Peyer's patch (tissue), 4 donors: ENCODE measurements around the gene PHACTR3.

Experiments used
- POLR2A ChIP-seq, 2 donors: fragments of 450-650 bp; IDR thresholded peaks; one replicate each; pipeline ENCODE4 v1.5.1; 2017; ENCODE audit warnings: antibody characterized with exemption in 2 of 2, mild to moderate bottlenecking in 2 of 2, moderate library complexity in 2 of 2
- TF ChIP-seq, protein P1 (sequence below), 6 experiments: fragments of 450-650 bp in 4 of 6; fragments of 200-600 bp in 2 of 6; sonication (generic) in 1 of 6; IDR thresholded peaks; one replicate each; pipeline ENCODE4 v1.5.1; 2017 to 2019; ENCODE audit warnings: antibody characterized with exemption in 6 of 6, mild to moderate bottlenecking in 3 of 6, moderate library complexity in 1 of 6

DNA sequence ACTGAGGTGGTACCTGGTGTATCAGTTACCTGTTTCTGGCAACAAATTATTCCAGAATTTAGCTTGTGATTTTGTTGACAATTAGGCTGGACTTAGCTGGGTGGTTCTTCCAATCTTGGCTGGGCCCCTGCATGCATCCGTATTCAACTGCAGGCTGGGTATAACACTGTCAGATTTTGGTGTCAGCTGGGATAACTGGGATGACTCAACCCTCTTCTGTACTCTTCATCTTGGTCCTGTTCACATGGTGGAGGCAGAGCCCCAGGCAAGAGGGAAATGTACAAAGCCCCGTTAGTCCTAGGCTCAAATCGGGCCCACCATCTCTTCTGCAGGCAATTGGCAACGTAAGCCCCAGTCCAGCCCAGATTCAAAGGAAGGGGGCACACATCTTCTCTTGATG lies 89.2 kb downstream of the PHACTR3 start:
- TF ChIP-seq, protein P1, sequence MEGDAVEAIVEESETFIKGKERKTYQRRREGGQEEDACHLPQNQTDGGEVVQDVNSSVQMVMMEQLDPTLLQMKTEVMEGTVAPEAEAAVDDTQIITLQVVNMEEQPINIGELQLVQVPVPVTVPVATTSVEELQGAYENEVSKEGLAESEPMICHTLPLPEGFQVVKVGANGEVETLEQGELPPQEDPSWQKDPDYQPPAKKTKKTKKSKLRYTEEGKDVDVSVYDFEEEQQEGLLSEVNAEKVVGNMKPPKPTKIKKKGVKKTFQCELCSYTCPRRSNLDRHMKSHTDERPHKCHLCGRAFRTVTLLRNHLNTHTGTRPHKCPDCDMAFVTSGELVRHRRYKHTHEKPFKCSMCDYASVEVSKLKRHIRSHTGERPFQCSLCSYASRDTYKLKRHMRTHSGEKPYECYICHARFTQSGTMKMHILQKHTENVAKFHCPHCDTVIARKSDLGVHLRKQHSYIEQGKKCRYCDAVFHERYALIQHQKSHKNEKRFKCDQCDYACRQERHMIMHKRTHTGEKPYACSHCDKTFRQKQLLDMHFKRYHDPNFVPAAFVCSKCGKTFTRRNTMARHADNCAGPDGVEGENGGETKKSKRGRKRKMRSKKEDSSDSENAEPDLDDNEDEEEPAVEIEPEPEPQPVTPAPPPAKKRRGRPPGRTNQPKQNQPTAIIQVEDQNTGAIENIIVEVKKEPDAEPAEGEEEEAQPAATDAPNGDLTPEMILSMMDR (IDR thresholded peaks at IDR 0.05) = no peak
- no peak for TF ChIP-seq POLR2A (IDR thresholded peaks at IDR 0.05)
